DMS53 (cell line): ENCODE data around the gene MCM5.
"Not testable (repeated sequence)": the region's sequence is repeated elsewhere in the genome, so short reads cannot be mapped to it uniquely, and the experiment has no call there.

Experiments
- DNase-seq: peaks from one replicate; lab custom pipeline; 2025; lab: John Stamatoyannopoulos, UW

The MCM5 gene

GRCh38 chr22:35379146-35379993, 20.6 kb upstream of the MCM5 start:
- no peak for DNase-seq

- DNase-seq, result no peak
These were observed 19.9 kb upstream of the MCM5 start for GRCh38 chr22:35380013-35380412.

GRCh38 chr22:35380537-35381423, 19.2 kb upstream of the MCM5 start, which contains the start of gene HMOX1:
Gene HMOX1 (plus strand): TSS chr22:35381096. CDS start chr22:35381174, 78 bp downstream.
- DNase-seq, result peak; percentile 82

- DNase-seq, result no peak
These were observed 18.4 kb upstream of the MCM5 start for GRCh38 chr22:35381424-35382009.

GRCh38 chr22:35383679-35384071, 16.3 kb upstream of the MCM5 start:
- no peak for DNase-seq

- DNase-seq, result peak; percentile 12
These were observed 15.4 kb upstream of the MCM5 start for GRCh38 chr22:35384527-35384926.

GRCh38 chr22:35384975-35385588, 14.9 kb upstream of the MCM5 start:
- no peak for DNase-seq

GRCh38 chr22:35386670-35387288, 13.2 kb upstream of the MCM5 start:
- no peak for DNase-seq

GRCh38 chr22:35390933-35391332, 9.0 kb upstream of the MCM5 start:
- DNase-seq, result no peak

GRCh38 chr22:35392357-35392756, 7.6 kb upstream of the MCM5 start:
- no peak for DNase-seq

GRCh38 chr22:35393116-35394010, 6.6 kb upstream of the MCM5 start:
- DNase-seq, result no peak

GRCh38 chr22:35394011-35394312, 6.0 kb upstream of the MCM5 start:
- DNase-seq, result no peak

- no peak for DNase-seq
These were observed 5.0 kb upstream of the MCM5 start for GRCh38 chr22:35394810-35395563.

GRCh38 chr22:35396622-35397021, 3.3 kb upstream of the MCM5 start:
- not testable (repeated sequence) for DNase-seq

- peak; percentile 43 for DNase-seq
These were observed 2.6 kb upstream of the MCM5 start for GRCh38 chr22:35397095-35397904.

- peak; percentile 2 for DNase-seq
These were observed 1.4 kb upstream of the MCM5 start for GRCh38 chr22:35398591-35398973.

GRCh38 chr22:35399114-35399677, 744 bp upstream of the MCM5 start:
- DNase-seq, result peak; percentile 32

- peak; percentile 24 for DNase-seq
These were observed 506 bp downstream of the MCM5 start for GRCh38 chr22:35400501-35400790.

- DNase-seq, result no peak
These were observed 1.9 kb downstream of the MCM5 start for GRCh38 chr22:35401863-35402262.
